ENCODE data around the gene CPHXL.

Gene CPHXL

DNA sequence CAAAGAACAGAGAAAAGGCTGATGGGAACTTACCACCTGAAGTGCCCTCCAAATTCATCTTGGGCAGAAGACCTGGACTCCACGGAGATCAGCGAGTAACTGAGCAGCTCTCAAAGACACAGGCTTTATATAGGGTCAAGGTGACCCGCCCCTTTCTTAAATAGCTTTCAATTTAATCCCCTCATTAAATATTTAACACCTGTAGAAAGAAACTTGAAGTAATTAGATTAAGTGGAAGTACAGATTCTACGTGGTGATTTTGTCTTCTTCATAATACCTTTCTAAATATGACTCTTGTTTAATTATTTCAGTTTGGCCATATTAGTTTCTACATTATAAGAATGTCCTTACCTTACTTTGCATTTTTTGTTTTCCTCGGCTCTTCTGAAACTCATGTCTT is 24.9 kb downstream of the CPHXL start, which contains the start of gene DUXB:
Gene DUXB (minus strand): TSS at position 101 of the 400 bp plus-strand sequence. CDS start 43 bp downstream, at position 58.
- DNase-seq (ENCODE audit: low read depth in 2 of 2), result no peak

DNA sequence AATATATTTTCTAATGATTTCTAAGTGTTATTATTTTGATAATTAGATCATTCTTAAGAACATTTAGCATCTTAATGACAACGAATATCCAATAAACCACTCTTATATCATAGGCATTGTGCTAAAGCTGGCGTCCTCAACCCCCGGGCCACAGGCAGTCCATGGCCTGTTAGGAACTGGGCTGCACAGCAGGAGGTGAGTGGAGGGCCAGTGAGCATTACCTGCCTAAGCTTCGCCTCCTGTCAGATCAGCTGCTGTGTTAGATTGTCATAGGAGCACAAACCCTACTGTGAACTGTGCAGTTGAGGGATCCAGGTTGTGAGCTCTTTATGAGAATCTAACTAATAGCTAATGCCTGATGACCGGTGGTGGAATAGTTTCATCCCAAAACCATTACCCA is 28.7 kb downstream of the CPHXL start:
- no peak for DNase-seq (ENCODE audit: low read depth in 2 of 2)

DNA sequence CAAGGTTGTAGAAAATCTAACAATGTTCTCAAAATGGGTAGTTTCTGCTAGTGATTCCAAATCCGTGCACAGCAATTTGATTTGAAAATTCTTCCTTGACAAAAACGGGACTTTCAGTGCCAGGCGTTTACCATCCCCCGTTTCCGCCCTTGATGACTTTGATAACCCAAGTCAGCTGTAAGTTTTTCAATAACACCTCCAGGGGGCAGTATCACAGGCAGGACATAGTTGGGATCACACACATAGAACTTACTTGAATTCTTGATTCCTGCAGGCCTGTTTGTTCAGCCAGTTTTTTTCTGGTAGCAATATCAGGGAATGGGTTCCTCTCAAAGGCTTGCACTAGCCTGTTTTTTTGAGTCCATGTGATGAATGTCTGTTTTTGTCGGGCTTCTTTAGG is 30.6 kb downstream of the CPHXL start:
- DNase-seq (ENCODE audit: low read depth in 2 of 2), result no peak

DNA sequence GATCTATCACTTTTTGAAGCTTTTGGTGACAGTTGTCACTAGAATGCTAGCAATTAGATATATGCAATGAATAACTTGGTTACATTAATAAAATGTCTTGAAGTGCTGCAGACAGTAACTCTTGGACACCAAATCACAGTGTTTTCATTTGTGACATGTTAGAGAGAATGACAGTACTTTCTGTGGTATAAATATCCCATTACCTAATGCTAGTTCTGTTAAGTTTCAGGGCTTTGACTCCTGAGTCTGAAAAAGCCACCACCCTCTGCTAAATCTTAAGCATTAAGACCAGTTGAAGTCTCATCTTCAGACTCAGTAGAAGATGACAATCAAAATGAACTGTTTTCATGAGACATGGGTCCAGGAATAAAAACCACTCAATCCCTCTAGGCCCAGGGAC is 38.9 kb downstream of the CPHXL start:
- no peak for DNase-seq (ENCODE audit: low read depth in 2 of 2)

DNA sequence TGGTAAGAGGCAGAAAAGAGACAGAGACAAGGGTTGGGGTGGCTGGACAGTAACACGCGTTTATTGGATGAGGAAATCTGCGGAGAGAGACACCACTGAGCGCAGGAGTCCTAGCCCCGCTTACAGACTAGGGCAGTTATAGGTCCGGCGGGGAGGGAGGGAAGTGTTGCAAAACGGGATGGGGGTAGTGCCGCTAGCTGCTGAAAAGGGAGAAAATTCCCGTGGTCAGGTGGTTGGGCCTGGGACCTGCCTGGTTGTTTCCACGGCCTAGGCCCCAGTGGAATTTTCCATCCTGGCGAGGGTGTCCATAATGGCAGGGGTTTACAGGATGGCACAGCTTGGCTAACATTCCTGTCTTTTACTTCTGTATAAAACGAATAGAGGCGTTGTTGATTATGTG is 44.0 kb downstream of the CPHXL start:
- DNase-seq (ENCODE audit: low read depth in 2 of 2), result no peak

DNA sequence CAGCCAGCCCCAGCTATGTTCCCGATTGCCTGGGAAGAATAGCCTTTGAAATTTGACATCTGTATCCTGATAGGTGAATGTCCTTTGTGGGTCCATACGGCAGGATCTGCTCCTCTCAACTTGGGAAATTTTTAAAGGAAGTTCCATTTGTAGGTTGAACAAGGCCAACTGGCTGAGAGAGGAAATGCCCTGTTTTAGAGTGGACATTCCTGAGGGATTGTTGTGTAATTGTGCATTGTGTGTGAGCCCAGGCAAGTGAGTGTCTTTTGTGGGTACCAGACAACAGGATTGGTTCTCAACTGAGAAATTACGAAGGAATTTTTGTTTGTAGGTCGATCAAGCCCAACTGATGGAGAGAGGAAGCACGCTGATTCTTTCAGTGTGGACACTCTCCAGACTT is 46.9 kb downstream of the CPHXL start:
- DNase-seq (ENCODE audit: low read depth in 2 of 2), result no peak

DNA sequence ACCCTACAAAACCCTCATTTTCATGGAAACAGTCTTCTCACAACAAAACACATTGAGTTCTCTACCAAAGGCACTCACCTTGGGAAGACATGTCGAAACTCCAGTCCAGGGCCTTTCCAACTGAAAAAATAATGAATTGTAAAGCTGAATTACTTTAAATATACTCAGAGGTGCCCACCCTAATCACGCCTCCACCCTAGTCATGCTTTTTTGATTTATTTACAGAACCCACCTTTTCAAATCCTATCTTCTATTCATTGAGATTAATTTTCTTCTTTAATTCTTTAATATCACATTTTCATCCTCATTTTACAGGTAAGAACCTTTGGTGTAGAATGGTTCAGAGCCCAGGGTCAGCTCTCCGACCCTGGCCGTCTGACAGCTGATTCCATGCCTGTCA is 49.4 kb downstream of the CPHXL start, which contains the start of gene CPHXL2:
Gene CPHXL2 (minus strand): TSS at position 101 of the 400 bp plus-strand sequence. CDS start 10 bp downstream, at position 91.
- DNase-seq (ENCODE audit: low read depth in 2 of 2), result no peak

DNA sequence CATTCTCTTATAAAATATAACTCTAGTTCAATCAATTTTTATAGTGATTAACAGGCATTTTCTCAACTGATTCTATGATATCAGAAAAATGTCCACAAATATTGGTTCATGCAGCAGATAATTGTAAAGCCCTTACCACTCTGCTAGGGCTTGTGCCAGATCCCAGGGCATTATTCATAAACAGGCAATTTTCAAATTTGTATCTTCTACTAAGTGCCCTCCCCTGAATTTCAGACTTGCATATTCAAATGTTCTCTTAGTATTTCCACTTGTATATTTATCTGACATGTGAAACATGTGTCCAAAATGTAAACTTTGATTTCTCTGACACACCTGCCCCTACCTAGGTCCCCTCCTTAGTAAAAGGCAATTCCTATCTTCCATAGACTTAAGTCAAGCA is 58.8 kb downstream of the CPHXL start:
- DNase-seq (ENCODE audit: low read depth in 2 of 2), result no peak
